ENCODE data around the gene PPP2R5A.

DNA sequence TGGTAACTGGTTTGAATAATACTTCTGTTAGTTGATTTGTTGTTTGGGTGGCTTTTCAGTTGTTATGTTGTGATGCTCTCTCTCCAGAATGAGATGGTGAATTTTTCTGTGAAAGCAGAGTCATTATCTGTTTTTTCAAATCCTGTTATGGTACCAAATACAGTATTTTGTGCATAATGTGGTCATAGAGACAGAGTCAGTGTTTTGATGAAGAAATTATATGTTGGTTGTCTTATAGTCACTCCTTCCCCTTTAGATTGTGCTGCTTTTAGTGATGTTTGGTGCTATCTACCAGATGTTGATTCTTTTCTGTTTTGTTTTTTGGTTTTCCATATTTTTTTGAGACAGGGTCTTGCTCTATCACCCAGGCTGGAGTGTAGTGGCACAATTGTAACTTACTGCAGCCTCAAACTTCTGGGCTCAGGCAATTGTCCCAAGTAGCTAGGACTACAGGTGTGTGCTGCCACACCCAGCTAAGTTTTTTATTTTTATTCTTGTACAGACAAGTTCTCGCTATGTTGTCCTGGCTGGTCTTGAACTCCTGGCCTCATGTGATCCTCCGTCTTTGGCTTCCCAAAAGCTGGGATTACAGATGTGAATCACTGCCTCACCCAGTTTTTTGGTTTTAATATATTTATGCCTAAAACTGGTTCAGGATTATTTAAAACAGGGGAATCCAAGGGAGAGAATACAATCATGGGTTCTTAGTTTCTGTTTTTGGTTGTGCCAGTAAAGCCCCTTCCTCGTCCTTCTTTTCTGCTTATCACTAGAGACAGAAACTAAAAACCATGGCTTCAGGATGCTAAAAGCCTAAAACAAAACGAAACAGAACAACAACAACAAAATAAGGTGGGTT is 7.3 kb downstream of the PPP2R5A start:
- TF ChIP-seq, protein P1, sequence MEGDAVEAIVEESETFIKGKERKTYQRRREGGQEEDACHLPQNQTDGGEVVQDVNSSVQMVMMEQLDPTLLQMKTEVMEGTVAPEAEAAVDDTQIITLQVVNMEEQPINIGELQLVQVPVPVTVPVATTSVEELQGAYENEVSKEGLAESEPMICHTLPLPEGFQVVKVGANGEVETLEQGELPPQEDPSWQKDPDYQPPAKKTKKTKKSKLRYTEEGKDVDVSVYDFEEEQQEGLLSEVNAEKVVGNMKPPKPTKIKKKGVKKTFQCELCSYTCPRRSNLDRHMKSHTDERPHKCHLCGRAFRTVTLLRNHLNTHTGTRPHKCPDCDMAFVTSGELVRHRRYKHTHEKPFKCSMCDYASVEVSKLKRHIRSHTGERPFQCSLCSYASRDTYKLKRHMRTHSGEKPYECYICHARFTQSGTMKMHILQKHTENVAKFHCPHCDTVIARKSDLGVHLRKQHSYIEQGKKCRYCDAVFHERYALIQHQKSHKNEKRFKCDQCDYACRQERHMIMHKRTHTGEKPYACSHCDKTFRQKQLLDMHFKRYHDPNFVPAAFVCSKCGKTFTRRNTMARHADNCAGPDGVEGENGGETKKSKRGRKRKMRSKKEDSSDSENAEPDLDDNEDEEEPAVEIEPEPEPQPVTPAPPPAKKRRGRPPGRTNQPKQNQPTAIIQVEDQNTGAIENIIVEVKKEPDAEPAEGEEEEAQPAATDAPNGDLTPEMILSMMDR (IDR thresholded peaks at IDR 0.05; ENCODE audit: low read length): no peak
- TF ChIP-seq EZH2phosphoT487 (IDR thresholded peaks at IDR 0.05; ENCODE audit: low read length): no peak
